ENCODE measurements around the gene SLC38A9.

Gene SLC38A9

GRCh38 chr5:55584398-55585205 is 127.5 kb downstream of the SLC38A9 start:
- Histone ChIP-seq H3K27ac (no peak overlapping the region), H3K4me3 (no peak overlapping the region), H3K36me3 (ENCODE audit: insufficient read depth, low read length) (no peaks in the 10 kb centered on the region), H3K9me3 (ENCODE audit: low read depth, low read length) (no peaks in the 10 kb centered on the region), H3K9ac (ENCODE audit: insufficient read length) (no peak overlapping the region)
- no peak for DNase-seq (ENCODE audit: low read depth, low spot score)
- no peak for TF ChIP-seq EZH2 (IDR thresholded peaks at IDR 0.05)
- TF ChIP-seq POLR2AphosphoS5 (IDR thresholded peaks at IDR 0.05; ENCODE audit: borderline replicate concordance, low read depth, low read length): no peak
- TF ChIP-seq FOXP2 (optimal IDR thresholded peaks at IDR 0.05; ENCODE audit: control extremely low read depth, extremely low read length, insufficient read depth): no peak

DNA sequence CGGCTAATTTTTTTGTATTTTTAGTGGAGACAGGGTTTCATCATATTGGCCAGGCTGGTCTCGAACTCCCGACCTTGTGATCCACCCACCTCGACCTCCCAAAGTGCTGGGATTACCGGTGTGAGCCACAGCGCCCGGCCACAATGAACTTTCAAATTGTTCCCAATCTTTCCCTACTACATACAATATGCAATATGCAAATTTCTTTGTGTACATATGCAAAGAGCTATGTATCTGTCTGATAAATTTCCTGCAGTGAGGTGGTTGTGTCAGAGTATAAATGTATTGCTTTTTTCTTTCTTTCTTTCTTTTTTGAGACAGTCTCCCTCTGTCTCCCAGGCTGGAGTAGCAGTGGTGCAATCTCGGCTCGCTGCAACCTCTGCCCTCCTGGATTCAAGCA is 128.5 kb downstream of the SLC38A9 start:
- H3K27ac ChIP-seq: no peak overlapping the region
- H3K36me3 ChIP-seq (ENCODE audit: insufficient read depth, low read length): no peaks in the 10 kb centered on the region
- no peak overlapping the region for H3K9ac ChIP-seq (ENCODE audit: insufficient read length)
- no peaks in the 10 kb centered on the region for H3K9me3 ChIP-seq (ENCODE audit: low read depth, low read length)
- no peak for DNase-seq (ENCODE audit: low read depth, low spot score)
- no peak overlapping the region for H3K4me3 ChIP-seq
- TF ChIP-seq POLR2AphosphoS5 (IDR thresholded peaks at IDR 0.05; ENCODE audit: borderline replicate concordance, low read depth, low read length): no peak
- TF ChIP-seq FOXP2 (optimal IDR thresholded peaks at IDR 0.05; ENCODE audit: control extremely low read depth, extremely low read length, insufficient read depth): no peak
- no peak for TF ChIP-seq EZH2 (IDR thresholded peaks at IDR 0.05)

GRCh38 chr5:55582256-55582655 is 129.9 kb downstream of the SLC38A9 start:
- Histone ChIP-seq H3K9ac (ENCODE audit: insufficient read length) (no peak overlapping the region), H3K27ac (no peak overlapping the region), H3K36me3 (ENCODE audit: insufficient read depth, low read length) (no peaks in the 10 kb centered on the region), H3K4me3 (no peak overlapping the region), H3K9me3 (ENCODE audit: low read depth, low read length) (no peaks in the 10 kb centered on the region)
- TF ChIP-seq POLR2AphosphoS5 (IDR thresholded peaks at IDR 0.05; ENCODE audit: borderline replicate concordance, low read depth, low read length): no peak
- TF ChIP-seq EZH2 (IDR thresholded peaks at IDR 0.05): no peak
- no peak for TF ChIP-seq FOXP2 (optimal IDR thresholded peaks at IDR 0.05; ENCODE audit: control extremely low read depth, extremely low read length, insufficient read depth)
- DNase-seq (ENCODE audit: low read depth, low spot score): no peak

GRCh38 chr5:55580042-55580441 is 132.1 kb downstream of the SLC38A9 start:
- DNase-seq (ENCODE audit: low read depth, low spot score): no peak
- Histone ChIP-seq H3K9ac (ENCODE audit: insufficient read length) (no peak overlapping the region), H3K9me3 (ENCODE audit: low read depth, low read length) (no peaks in the 10 kb centered on the region), H3K27ac (no peak overlapping the region), H3K4me3 (no peak overlapping the region), H3K36me3 (ENCODE audit: insufficient read depth, low read length) (no peaks in the 10 kb centered on the region)
- TF ChIP-seq FOXP2 (optimal IDR thresholded peaks at IDR 0.05; ENCODE audit: control extremely low read depth, extremely low read length, insufficient read depth) (no peak), EZH2 (IDR thresholded peaks at IDR 0.05) (no peak), POLR2AphosphoS5 (IDR thresholded peaks at IDR 0.05; ENCODE audit: borderline replicate concordance, low read depth, low read length) (no peak)

DNA sequence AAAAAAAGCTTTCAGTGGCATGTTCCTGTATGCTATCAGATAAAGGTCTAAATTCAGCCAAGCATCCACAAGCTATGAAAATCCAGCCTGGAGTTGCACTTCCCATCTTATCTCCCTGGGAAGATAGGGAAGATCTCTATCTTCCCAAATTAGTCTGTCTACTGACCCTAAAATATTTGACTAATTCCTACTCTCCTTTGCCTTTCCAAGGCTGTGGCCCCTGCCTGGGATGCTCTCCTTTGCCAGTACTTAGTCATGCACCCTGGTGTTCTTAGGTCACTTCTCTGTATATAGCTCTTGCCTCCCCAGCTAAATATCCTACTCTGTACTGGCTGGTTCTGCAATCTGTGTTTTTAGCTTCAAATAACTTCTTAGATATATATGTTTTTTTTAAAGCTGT is 133.4 kb downstream of the SLC38A9 start:
- no peak overlapping the region for H3K9ac ChIP-seq (ENCODE audit: insufficient read length)
- TF ChIP-seq POLR2AphosphoS5 (IDR thresholded peaks at IDR 0.05; ENCODE audit: borderline replicate concordance, low read depth, low read length) (no peak), FOXP2 (optimal IDR thresholded peaks at IDR 0.05; ENCODE audit: control extremely low read depth, extremely low read length, insufficient read depth) (no peak), EZH2 (IDR thresholded peaks at IDR 0.05) (no peak)
- H3K4me3 ChIP-seq: no peak overlapping the region
- no peak for DNase-seq (ENCODE audit: low read depth, low spot score)
- H3K9me3 ChIP-seq (ENCODE audit: low read depth, low read length): no peaks in the 10 kb centered on the region
- no peak overlapping the region for H3K27ac ChIP-seq
- no peaks in the 10 kb centered on the region for H3K36me3 ChIP-seq (ENCODE audit: insufficient read depth, low read length)

DNA sequence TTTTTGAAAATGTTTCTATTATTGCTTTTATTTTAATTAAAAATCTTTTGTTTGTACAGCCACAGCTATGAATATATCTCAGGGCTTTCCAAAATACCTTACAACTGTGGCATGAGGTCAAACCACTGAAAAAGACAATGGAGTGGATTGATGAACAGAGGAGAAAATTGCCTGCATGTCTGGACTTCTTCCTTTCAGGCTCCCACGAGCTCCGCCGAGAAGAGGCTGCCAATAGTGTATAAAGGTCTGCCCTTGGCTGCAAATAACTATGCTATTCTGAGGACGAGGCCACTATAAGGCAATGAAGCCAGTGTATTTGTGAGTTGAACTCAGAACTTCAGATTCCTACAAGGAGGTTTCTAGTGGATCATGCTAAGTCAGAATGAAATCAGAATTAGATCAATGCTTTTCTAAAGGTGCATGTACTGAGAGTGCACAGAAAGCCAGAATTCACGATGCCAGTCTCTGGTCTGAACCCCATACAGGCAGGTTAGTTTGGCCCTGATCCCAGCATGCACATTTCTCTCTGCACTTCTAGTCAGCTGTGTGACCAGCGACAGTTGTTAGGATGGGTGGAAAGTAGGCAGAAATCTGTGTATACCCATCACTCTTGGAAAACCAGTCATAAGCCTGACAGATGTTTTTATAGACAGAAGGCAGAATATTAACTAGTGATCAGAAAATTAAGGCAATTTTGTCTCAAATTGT is 134.6 kb downstream of the SLC38A9 start:
- TF ChIP-seq EZH2 (IDR thresholded peaks at IDR 0.05) (no peak), FOXP2 (optimal IDR thresholded peaks at IDR 0.05; ENCODE audit: control extremely low read depth, extremely low read length, insufficient read depth) (no peak), POLR2AphosphoS5 (IDR thresholded peaks at IDR 0.05; ENCODE audit: borderline replicate concordance, low read depth, low read length) (no peak)
- no peaks in the 10 kb centered on the region for H3K9me3 ChIP-seq (ENCODE audit: low read depth, low read length)
- DNase-seq (ENCODE audit: low read depth, low spot score): no peak
- no peak overlapping the region for H3K4me3 ChIP-seq
- H3K27ac ChIP-seq: no peak overlapping the region
- H3K36me3 ChIP-seq (ENCODE audit: insufficient read depth, low read length): no peaks in the 10 kb centered on the region
- H3K9ac ChIP-seq (ENCODE audit: insufficient read length): no peak overlapping the region

- H3K4me3 ChIP-seq: no peak overlapping the region
- H3K36me3 ChIP-seq (ENCODE audit: insufficient read depth, low read length): no peaks in the 10 kb centered on the region
- H3K27ac ChIP-seq: no peak overlapping the region
- TF ChIP-seq POLR2AphosphoS5 (IDR thresholded peaks at IDR 0.05; ENCODE audit: borderline replicate concordance, low read depth, low read length) (no peak), EZH2 (IDR thresholded peaks at IDR 0.05) (no peak), FOXP2 (optimal IDR thresholded peaks at IDR 0.05; ENCODE audit: control extremely low read depth, extremely low read length, insufficient read depth) (no peak)
- no peak overlapping the region for H3K9ac ChIP-seq (ENCODE audit: insufficient read length)
- no peaks in the 10 kb centered on the region for H3K9me3 ChIP-seq (ENCODE audit: low read depth, low read length)
- DNase-seq (ENCODE audit: low read depth, low spot score): no peak
Observed at GRCh38 chr5:55576661-55577060, 135.5 kb downstream of the SLC38A9 start.
